Lower lobe of right lung (tissue), 2 donors: ENCODE measurements around the gene RGS6. TPM values are rescaled to one million over a fixed set of nuclear protein-coding genes. Genes with fewer than 3 reads are reported as not detected.

Experiments used
- ATAC-seq, 2 donors: fragments of 200-7000 bp; cut with Tn5 transposase; one replicate each; pipeline ENCODE4 v1.9.1; 2020 to 2022; ENCODE audit warnings: mild to moderate bottlenecking in 2 of 2, moderate library complexity in 2 of 2
- DNase-seq: peaks from one replicate; pipeline ENCODE4 v3.0.0-alpha.2; 2020
- H3K27ac ChIP-seq: fragments of 200-600 bp; one replicate; pipeline ENCODE4 v1.8.0; 2022
- H3K27me3 ChIP-seq: fragments of 200-600 bp; one replicate; pipeline ENCODE4 v1.8.0; 2022; ENCODE audit warnings: low read depth
- H3K36me3 ChIP-seq: fragments of 200-600 bp; one replicate; pipeline ENCODE4 v1.8.0; 2022; ENCODE audit warnings: mild to moderate bottlenecking
- H3K4me1 ChIP-seq: fragments of 200-600 bp; one replicate; pipeline ENCODE4 v1.8.0; 2022
- H3K4me3 ChIP-seq: fragments of 200-600 bp; one replicate; pipeline ENCODE4 v1.8.0; 2022; ENCODE audit warnings: mild to moderate bottlenecking
- H3K9me3 ChIP-seq: fragments of 200-600 bp; one replicate; pipeline ENCODE4 v1.8.0; 2022
- intact Hi-C: fragments of 100-400 bp; cut with DNase I; formaldehyde crosslinking; loops from one replicate; pipeline ENCODE4 v1.11.0; 2022
- total RNA-seq: library from RNA; stranded (reverse); fragmentation: NEBNext Ultra II Directional; extraction: Animal tissue kit (Norgen Biotek cat#: 25700); gene quantifications from one replicate; pipeline ENCODE4 v1.2.1, GENCODE V29; 2021
- TF ChIP-seq, protein P1 (sequence below): fragments of 200-600 bp; IDR thresholded peaks from one replicate; pipeline ENCODE4 v1.8.0; 2022; ENCODE audit warnings: antibody characterized with exemption, mild to moderate bottlenecking
- donor health status: DM: no; HTN: yes; CAD: no; lungs with severe emphysema.

RGS6 gene
- total RNA-seq, 1 donor from 2014 or later: 2.5 TPM

DNA sequence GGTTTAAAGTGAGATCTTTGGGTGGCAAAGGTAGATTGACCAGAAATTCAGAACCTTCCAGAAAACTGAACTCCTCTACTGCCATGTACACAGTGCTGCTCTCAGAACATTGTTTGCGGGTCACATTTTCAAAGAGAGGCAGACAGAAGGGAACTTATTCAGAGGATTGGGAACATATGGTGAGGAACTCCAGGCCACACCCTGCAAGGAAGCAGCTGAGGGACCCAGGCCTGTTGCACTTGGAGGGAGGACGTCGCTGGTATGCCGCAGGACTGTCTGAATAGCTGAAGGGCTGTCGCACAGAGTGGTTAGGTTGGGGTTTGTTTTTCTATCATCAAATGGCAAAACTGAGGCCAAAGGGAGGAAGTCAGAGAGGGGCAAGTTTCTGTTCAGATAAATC is 520.5 kb downstream of the RGS6 start:
- no peaks in the 10 kb centered on the region for H3K27me3 ChIP-seq
- H3K27ac ChIP-seq: no peak overlapping the region
- no peaks in the 10 kb centered on the region for H3K9me3 ChIP-seq
- ATAC-seq: no peak
- TF ChIP-seq, protein P1, sequence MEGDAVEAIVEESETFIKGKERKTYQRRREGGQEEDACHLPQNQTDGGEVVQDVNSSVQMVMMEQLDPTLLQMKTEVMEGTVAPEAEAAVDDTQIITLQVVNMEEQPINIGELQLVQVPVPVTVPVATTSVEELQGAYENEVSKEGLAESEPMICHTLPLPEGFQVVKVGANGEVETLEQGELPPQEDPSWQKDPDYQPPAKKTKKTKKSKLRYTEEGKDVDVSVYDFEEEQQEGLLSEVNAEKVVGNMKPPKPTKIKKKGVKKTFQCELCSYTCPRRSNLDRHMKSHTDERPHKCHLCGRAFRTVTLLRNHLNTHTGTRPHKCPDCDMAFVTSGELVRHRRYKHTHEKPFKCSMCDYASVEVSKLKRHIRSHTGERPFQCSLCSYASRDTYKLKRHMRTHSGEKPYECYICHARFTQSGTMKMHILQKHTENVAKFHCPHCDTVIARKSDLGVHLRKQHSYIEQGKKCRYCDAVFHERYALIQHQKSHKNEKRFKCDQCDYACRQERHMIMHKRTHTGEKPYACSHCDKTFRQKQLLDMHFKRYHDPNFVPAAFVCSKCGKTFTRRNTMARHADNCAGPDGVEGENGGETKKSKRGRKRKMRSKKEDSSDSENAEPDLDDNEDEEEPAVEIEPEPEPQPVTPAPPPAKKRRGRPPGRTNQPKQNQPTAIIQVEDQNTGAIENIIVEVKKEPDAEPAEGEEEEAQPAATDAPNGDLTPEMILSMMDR: no peak
- intact Hi-C loops: no loop called here
- peaks cover 13% of the 10 kb centered on the region for H3K4me1 ChIP-seq
- DNase-seq: no peak
- no peaks in the 10 kb centered on the region for H3K36me3 ChIP-seq
- H3K4me3 ChIP-seq: no peak overlapping the region

- ATAC-seq (no peak), DNase-seq (no peak)
- no peaks in the 10 kb centered on the region for H3K9me3 ChIP-seq
- H3K4me3 ChIP-seq: no peak overlapping the region
- intact Hi-C loops: no loop called here
- H3K36me3 ChIP-seq: no peaks in the 10 kb centered on the region
- no peak overlapping the region for H3K27ac ChIP-seq
- peaks cover 3% of the 10 kb centered on the region for H3K27me3 ChIP-seq
- TF ChIP-seq, protein P1: no peak
- H3K4me1 ChIP-seq: peaks cover 13% of the 10 kb centered on the region
Measured at GRCh38 chr14:72454388-72455160, 522.3 kb downstream of the RGS6 start.

GRCh38 chr14:72457641-72458040 is 525.4 kb downstream of the RGS6 start:
- DNase-seq (no peak), ATAC-seq (no peak)
- Histone ChIP-seq H3K4me3 (no peak overlapping the region), H3K9me3 (no peaks in the 10 kb centered on the region), H3K27ac (no peak overlapping the region), H3K36me3 (no peaks in the 10 kb centered on the region), H3K4me1 (no peaks in the 10 kb centered on the region), H3K27me3 (peaks cover 3% of the 10 kb centered on the region)
- intact Hi-C loops: no loop called here
- TF ChIP-seq, protein P1: no peak

DNA sequence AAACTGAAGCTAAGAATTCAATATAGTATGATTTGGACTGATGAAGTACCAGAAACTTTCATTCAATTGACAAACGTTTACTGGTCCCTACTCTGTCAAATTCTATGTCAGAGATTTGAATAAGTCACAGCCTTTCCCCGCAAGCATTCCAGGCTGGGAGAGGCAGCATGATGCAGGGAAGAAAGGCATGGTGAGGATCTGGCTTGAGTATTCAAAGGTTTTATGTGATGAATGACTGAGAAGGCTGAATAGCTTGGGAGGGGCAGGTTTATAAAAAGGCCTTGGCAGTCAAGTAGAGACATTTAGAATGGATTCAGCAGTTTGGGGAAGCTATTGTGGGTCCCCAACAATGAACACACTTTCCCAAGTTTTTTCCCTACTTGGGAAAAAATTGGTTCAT is 529.8 kb downstream of the RGS6 start:
- TF ChIP-seq, protein P1: no peak
- ATAC-seq: no peak
- Histone ChIP-seq H3K36me3 (no peaks in the 10 kb centered on the region), H3K4me1 (no peaks in the 10 kb centered on the region), H3K4me3 (no peak overlapping the region), H3K27me3 (peaks cover 3% of the 10 kb centered on the region), H3K9me3 (no peaks in the 10 kb centered on the region), H3K27ac (no peak overlapping the region)
- DNase-seq: no peak
- intact Hi-C loops: no loop called here

DNA sequence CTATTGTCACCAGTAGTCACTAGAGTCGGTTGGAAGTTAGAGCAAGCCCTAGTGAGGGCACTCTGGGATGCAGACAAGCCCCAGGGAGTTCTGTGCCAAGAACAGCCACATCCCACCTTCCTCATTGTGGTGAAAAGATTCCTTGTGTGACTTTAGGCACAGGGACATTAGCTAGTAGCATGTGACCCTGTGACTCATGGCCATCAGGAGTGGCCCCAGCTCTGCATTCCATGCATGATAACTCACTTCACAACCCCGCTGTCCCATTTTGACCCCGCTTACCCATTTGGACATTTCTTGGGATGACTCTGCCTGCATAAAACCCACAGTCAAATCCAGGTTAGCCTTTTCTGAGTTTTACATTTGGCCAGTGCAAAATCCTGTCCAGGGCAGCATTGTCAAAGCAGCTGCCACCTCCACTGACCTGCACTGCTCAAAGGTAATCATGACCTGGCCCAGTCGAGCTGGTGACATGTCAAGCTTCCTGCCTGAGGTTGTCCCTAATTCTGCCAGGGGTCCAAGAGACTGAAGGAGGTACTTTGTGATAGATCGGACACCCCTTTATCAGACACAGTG is 531.1 kb downstream of the RGS6 start:
- no peaks in the 10 kb centered on the region for H3K9me3 ChIP-seq
- peaks cover under 1% of the 10 kb centered on the region for H3K27me3 ChIP-seq
- no peak overlapping the region for H3K4me3 ChIP-seq
- TF ChIP-seq, protein P1: no peak
- ATAC-seq: no peak
- no peak overlapping the region for H3K27ac ChIP-seq
- no peaks in the 10 kb centered on the region for H3K36me3 ChIP-seq
- no peaks in the 10 kb centered on the region for H3K4me1 ChIP-seq
- DNase-seq: no peak
- intact Hi-C loops: no loop called here
